GM23338 (cell line): ENCODE results near the gene SERINC5. TPM values are rescaled to one million over a fixed set of nuclear protein-coding genes. Genes with fewer than 3 reads are reported as not detected.

Experiments
- ATAC-seq: fragments of 200-7000 bp; cut with Tn5 transposase; 3 replicates; pipeline ENCODE4 v1.9.1; 2020
- DNase-seq: peaks from one replicate; pipeline ENCODE4 v3.0.0-alpha.2; 2015; ENCODE audit warnings: low spot score
- H2AFZ ChIP-seq: fragments of 200-600 bp; sonication (generic); 2 replicates; pipeline ENCODE4 v1.8.0; 2016; ENCODE audit warnings: antibody characterized with exemption, mild to moderate bottlenecking, moderate library complexity
- H3F3A ChIP-seq: fragments of 200-600 bp; sonication (generic); replicated peaks from 2 replicates; pipeline ENCODE4 v1.8.0; 2017; ENCODE audit warnings: antibody characterized with exemption, mixed run types, low read depth
- H3K27ac ChIP-seq: fragments of 200-600 bp; sonication (generic); 2 replicates; pipeline ENCODE4 v1.6.1; 2016; ENCODE audit warnings: low read depth
- H3K27me3 ChIP-seq: fragments of 200-600 bp; sonication (generic); 2 replicates; pipeline ENCODE4 v1.8.0; 2016; ENCODE audit warnings: mild to moderate bottlenecking, mixed run types, moderate library complexity; ENCODE audit not compliant: insufficient read depth
- H3K36me3 ChIP-seq: fragments of 200-600 bp; sonication (generic); 2 replicates; pipeline ENCODE4 v1.8.0; 2016; ENCODE audit warnings: mild to moderate bottlenecking; ENCODE audit not compliant: insufficient read depth
- H3K4me1 ChIP-seq: fragments of 200-600 bp; sonication (generic); 2 replicates; pipeline ENCODE4 v1.8.0; 2016; ENCODE audit warnings: mild to moderate bottlenecking, moderate library complexity; ENCODE audit not compliant: insufficient read depth
- H3K4me2 ChIP-seq: fragments of 200-600 bp; sonication (generic); 2 replicates; pipeline ENCODE4 v1.7.1; 2017; ENCODE audit warnings: mixed run types
- H3K4me3 ChIP-seq: fragments of 200-600 bp; sonication (generic); 2 replicates; pipeline ENCODE4 v1.6.1; 2016; ENCODE audit warnings: mixed run types
- H3K79me2 ChIP-seq: fragments of 200-600 bp; sonication (generic); replicated peaks from 2 replicates; pipeline ENCODE4 v1.8.0; 2017; ENCODE audit warnings: mild to moderate bottlenecking; ENCODE audit not compliant: insufficient read depth
- H3K9me2 ChIP-seq: fragments of 200-600 bp; sonication (generic); 2 replicates; pipeline ENCODE4 v1.8.0; 2017; ENCODE audit not compliant: insufficient read depth
- H4K20me1 ChIP-seq: fragments of 200-600 bp; sonication (generic); replicated peaks from 2 replicates; pipeline ENCODE4 v1.8.0; 2017; ENCODE audit warnings: mild to moderate bottlenecking; ENCODE audit not compliant: insufficient read depth
- H3K27ac Mint-ChIP-seq: 2 replicates; pipeline ENCODE4 v1.8.0; 2020; ENCODE audit warnings: inconsistent platforms, mild to moderate bottlenecking, moderate library complexity, mixed read lengths
- H3K27me3 Mint-ChIP-seq: 3 replicates; pipeline ENCODE4 v1.8.0; 2022; ENCODE audit warnings: low read depth, mild to moderate bottlenecking, moderate library complexity, mixed read lengths, inconsistent platforms; ENCODE audit not compliant: insufficient read depth, poor library complexity
- H3K36me3 Mint-ChIP-seq: 3 replicates; pipeline ENCODE4 v1.8.0; 2021; ENCODE audit warnings: low read depth, mild to moderate bottlenecking, inconsistent platforms, moderate library complexity, mixed read lengths
- H3K4me1 Mint-ChIP-seq: 3 replicates; pipeline ENCODE4 v1.8.0; 2020; ENCODE audit warnings: mild to moderate bottlenecking, inconsistent platforms, mixed read lengths
- H3K4me3 Mint-ChIP-seq: 3 replicates; pipeline ENCODE4 v1.8.0; 2021; ENCODE audit warnings: moderate library complexity, mild to moderate bottlenecking, inconsistent platforms, mixed read lengths
- H3K9me3 Mint-ChIP-seq: 3 replicates; pipeline ENCODE4 v1.8.0; 2020; ENCODE audit warnings: moderate library complexity, mild to moderate bottlenecking, inconsistent platforms, mixed read lengths
- CREB1 ChIP-seq: fragments of 250-450 bp; sonication (Bioruptor Pico); IDR thresholded peaks from 2 replicates; pipeline ENCODE4 v1.5.0; 2020; ENCODE audit warnings: low read depth, mild to moderate bottlenecking, moderate library complexity
- CTCF ChIP-seq, 2 experiments: fragments of 200-600 bp in 1 of 2; sonication (generic) in 1 of 2; conservative IDR thresholded peaks; 2 replicates each; pipeline versions ENCODE4 v1.5.1 to v1.6.1; 2016 to 2017; ENCODE audit warnings: antibody characterized with exemption in 2 of 2, low read depth in 2 of 2, mild to moderate bottlenecking in 2 of 2, moderate library complexity in 1 of 2
- ETS1 ChIP-seq: IDR thresholded peaks from 2 replicates; pipeline ENCODE4 v1.6.1; 2016; ENCODE audit warnings: antibody characterized with exemption
- EZH2 ChIP-seq: fragments of 200-600 bp; sonication (generic); IDR thresholded peaks from one replicate; pipeline ENCODE4 v1.8.0; 2017; ENCODE audit warnings: antibody characterized with exemption, mild to moderate bottlenecking, low read depth; ENCODE audit not compliant: unreplicated experiment
- EZH2phosphoT487 ChIP-seq: fragments of 200-600 bp; sonication (generic); IDR thresholded peaks from one replicate; pipeline ENCODE4 v1.8.1; 2018; ENCODE audit warnings: antibody characterized with exemption; ENCODE audit not compliant: unreplicated experiment
- JUNB ChIP-seq: IDR thresholded peaks from one replicate; pipeline ENCODE4 v1.6.1; 2016; ENCODE audit warnings: antibody characterized with exemption; ENCODE audit not compliant: unreplicated experiment
- NANOG ChIP-seq: IDR thresholded peaks from 2 replicates; pipeline ENCODE4 v1.6.1; 2016; ENCODE audit warnings: antibody characterized with exemption, borderline replicate concordance
- POLR2AphosphoS5 ChIP-seq: IDR thresholded peaks from 2 replicates; pipeline ENCODE4 v1.6.1; 2016; ENCODE audit warnings: antibody characterized with exemption, low read depth
- REST ChIP-seq: IDR thresholded peaks from one replicate; pipeline ENCODE4 v1.6.1; 2018; ENCODE audit warnings: antibody characterized with exemption; ENCODE audit not compliant: unreplicated experiment
- STAT1 ChIP-seq: IDR thresholded peaks from one replicate; pipeline ENCODE4 v1.6.1; 2016; ENCODE audit warnings: antibody characterized with exemption; ENCODE audit not compliant: unreplicated experiment
- ZNF114 ChIP-seq: fragments of 250-450 bp; sonication (Bioruptor Pico); IDR thresholded peaks from 2 replicates; pipeline ENCODE4 v1.5.0; 2020; ENCODE audit warnings: mild to moderate bottlenecking, moderate library complexity
- ZNF331 ChIP-seq: fragments of 250-450 bp; sonication (Bioruptor Pico); IDR thresholded peaks from 2 replicates; pipeline ENCODE4 v1.5.0; 2020; ENCODE audit warnings: low read depth, mild to moderate bottlenecking, moderate library complexity
- ZNF462 ChIP-seq: fragments of 250-450 bp; sonication (Bioruptor Pico); IDR thresholded peaks from 2 replicates; pipeline ENCODE4 v1.5.0; 2020; ENCODE audit warnings: mild to moderate bottlenecking, moderate library complexity
- polyA plus RNA-seq: library from polyadenylated mRNA; unstranded; fragments of >200 nt; fragmentation: Nextera tagmentation; extraction: Ambion mirVana; gene quantifications from 2 replicates; pipeline ENCODE4 v1.2.1, GENCODE V29; 2016
- total RNA-seq: library from RNA; depleted of rRNA; stranded (reverse); fragments of >200 nt; shearing (Covaris generic); gene quantifications from 2 replicates; pipeline ENCODE4 v1.2.3, GENCODE V29; 2014

Gene SERINC5
- total and polyA plus RNA-seq, 2 experiments from 2014 or later: 34.0 to 107 TPM

- TF ChIP-seq EZH2 (no peak), ETS1 (no peak), ZNF462 (CRISPR knock-in tag) (no peak), ZNF331 (CRISPR knock-in tag) (no peak), NANOG (no peak), REST (no peak), STAT1 (no peak), CREB1 (no peak), ZNF114 (CRISPR knock-in tag) (no peak), POLR2AphosphoS5 (no peak), EZH2phosphoT487 (no peak), CTCF (conservative IDR thresholded peaks at IDR 0.05; ENCODE audit: low read depth in 2 of 2) (no peak), JUNB (no peak)
- ATAC-seq: no peak
- H3K27me3 Mint-ChIP-seq: peaks cover 8% of the 10 kb centered on the region
- H3K4me3 Mint-ChIP-seq: no peak overlapping the region
- no peaks in the 10 kb centered on the region for H3K9me3 Mint-ChIP-seq
- peaks cover 5% of the 10 kb centered on the region; the same call in 2 of the 3 replicates for H3K36me3 Mint-ChIP-seq
- Histone ChIP-seq H3K9me2 (peaks cover 12% of the 10 kb centered on the region; the same call in 1 of the 2 replicates), H3K27ac (no peak overlapping the region), H3K4me3 (no peak overlapping the region), H2AFZ (no peak overlapping the region), H3K4me1 (peaks cover 14% of the 10 kb centered on the region), H3K36me3 (no peaks in the 10 kb centered on the region), H3K27me3 (no peaks in the 10 kb centered on the region), H3F3A (no peaks in the 10 kb centered on the region), H3K79me2 (no peaks in the 10 kb centered on the region), H4K20me1 (no peaks in the 10 kb centered on the region), H3K4me2 (no peak overlapping the region)
- DNase-seq: no peak
- peaks cover 10% of the 10 kb centered on the region for H3K4me1 Mint-ChIP-seq
- no peak overlapping the region for H3K27ac Mint-ChIP-seq
Observed at GRCh38 chr5:80125022-80125961, 130.6 kb downstream of the SERINC5 start.
